Endometrial microvascular endothelial cells (primary cell): Measurements from ENCODE around the gene IL7R. TPM values are rescaled to one million over a fixed set of nuclear protein-coding genes. Genes with fewer than 3 reads are reported as not detected.

Experiments used
- in situ Hi-C: cut with HindIII; loops from 2 replicates; pipeline ENCODE4 v1.10.0; 2017; ENCODE audit warnings: low sequenced_read_pairs, low pct_unique_long_range_greater_than_20kb; ENCODE audit errors: inconsistent ontology term
- total RNA-seq: library from RNA; depleted of rRNA; stranded (reverse); fragments of >200 nt; gene quantifications from one replicate; pipeline ENCODE4 v1.2.3, GENCODE V29; 2015; ENCODE audit errors: inconsistent ontology term

Gene IL7R
- total RNA-seq, 1 donor from 2014 or later, result 9.2 TPM

GRCh38 chr5:35894131-35894530 lies 37.4 kb downstream of the IL7R start:
- in situ Hi-C loops, result no loop called here

- in situ Hi-C loops, result no loop called here
These were observed 42.4 kb downstream of the IL7R start for GRCh38 chr5:35898952-35899660.

- in situ Hi-C loops, result no loop called here
These were observed 43.1 kb downstream of the IL7R start for GRCh38 chr5:35899800-35900199.

- in situ Hi-C loops, result no loop called here
These were observed 44.4 kb downstream of the IL7R start for GRCh38 chr5:35900972-35901695.

GRCh38 chr5:35902046-35902672 lies 45.5 kb downstream of the IL7R start:
- in situ Hi-C loops, result no loop called here

GRCh38 chr5:35903631-35904203 lies 47.0 kb downstream of the IL7R start:
- in situ Hi-C loops, result no loop called here

GRCh38 chr5:35904443-35905132 lies 47.9 kb downstream of the IL7R start:
- in situ Hi-C loops, result no loop called here

GRCh38 chr5:35908228-35908627 lies 51.5 kb downstream of the IL7R start:
- in situ Hi-C loops, result no loop called here

GRCh38 chr5:35908814-35909213 lies 52.1 kb downstream of the IL7R start:
- in situ Hi-C loops, result no loop called here

- in situ Hi-C loops, result no loop called here
These were observed 62.5 kb downstream of the IL7R start for GRCh38 chr5:35919191-35919590.

GRCh38 chr5:35920890-35921289 lies 64.2 kb downstream of the IL7R start:
- in situ Hi-C loops, result no loop called here

GRCh38 chr5:35921930-35922329 lies 65.2 kb downstream of the IL7R start:
- in situ Hi-C loops, result no loop called here

GRCh38 chr5:35922468-35922867 lies 65.8 kb downstream of the IL7R start:
- in situ Hi-C loops, result no loop called here

GRCh38 chr5:35924122-35924949 lies 67.6 kb downstream of the IL7R start:
- in situ Hi-C loops, result no loop called here

GRCh38 chr5:35924950-35925722 lies 68.4 kb downstream of the IL7R start:
- in situ Hi-C loops, result no loop called here

- in situ Hi-C loops, result no loop called here
These were observed 69.8 kb downstream of the IL7R start for GRCh38 chr5:35926389-35927051.
